Prostate gland (tissue), 2 donors: ENCODE results near the gene TASP1.

Experiments used
- POLR2A ChIP-seq: fragments of 450-650 bp; IDR thresholded peaks from one replicate; pipeline ENCODE4 v1.6.1; 2016; ENCODE audit warnings: antibody characterized with exemption, mild to moderate bottlenecking
- POLR2AphosphoS5 ChIP-seq: sonication (generic); formaldehyde crosslinking; IDR thresholded peaks from one replicate; pipeline ENCODE4 v1.6.1; 2017; ENCODE audit warnings: antibody characterized with exemption
- TF ChIP-seq, protein P1 (sequence below), 4 experiments: fragments of 200-600 bp in 2 of 4; fragments of 450-650 bp in 2 of 4; sonication (generic) in 2 of 4; IDR thresholded peaks; 1 replicate in 3 of 4; 2 replicates in 1 of 4; pipeline ENCODE4 v1.5.1; 2016 to 2019; ENCODE audit warnings: antibody characterized with exemption in 4 of 4, mild to moderate bottlenecking in 2 of 4, moderate library complexity in 2 of 4

DNA sequence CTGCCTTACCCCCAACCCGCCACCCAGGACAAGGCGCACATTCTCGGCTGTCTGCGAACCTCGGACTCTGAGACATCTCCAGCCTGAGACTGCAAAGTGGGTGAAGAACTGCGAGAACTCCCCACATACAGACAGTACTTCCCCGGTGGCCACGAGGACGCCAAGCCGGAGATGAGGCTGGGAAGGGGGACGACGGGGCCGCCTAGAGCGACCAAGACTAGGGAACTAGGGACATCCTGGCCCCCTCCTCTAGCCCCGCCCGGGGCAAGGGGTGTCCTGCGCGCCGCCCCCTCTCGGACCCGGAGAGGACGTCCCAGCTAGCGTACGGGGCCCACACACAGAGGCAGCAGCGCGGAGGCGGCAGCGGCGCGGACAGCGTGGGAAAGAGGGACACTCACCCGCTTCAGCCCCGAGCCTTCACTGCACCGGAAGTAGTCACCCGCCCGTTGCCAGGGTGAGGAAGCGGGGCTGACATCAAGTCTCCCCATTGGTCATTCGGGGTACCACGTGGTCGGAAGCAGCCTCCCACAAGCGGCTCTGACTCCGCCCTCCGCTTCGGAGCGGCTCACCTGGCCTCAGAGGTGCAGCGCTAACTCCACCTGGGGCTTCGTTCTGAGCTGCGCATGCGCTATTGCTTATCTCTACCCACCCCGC is at the start of gene TASP1:
- TF ChIP-seq POLR2AphosphoS5 (peak; percentile 87), POLR2A (peak; percentile 69)
- TF ChIP-seq, protein P1, sequence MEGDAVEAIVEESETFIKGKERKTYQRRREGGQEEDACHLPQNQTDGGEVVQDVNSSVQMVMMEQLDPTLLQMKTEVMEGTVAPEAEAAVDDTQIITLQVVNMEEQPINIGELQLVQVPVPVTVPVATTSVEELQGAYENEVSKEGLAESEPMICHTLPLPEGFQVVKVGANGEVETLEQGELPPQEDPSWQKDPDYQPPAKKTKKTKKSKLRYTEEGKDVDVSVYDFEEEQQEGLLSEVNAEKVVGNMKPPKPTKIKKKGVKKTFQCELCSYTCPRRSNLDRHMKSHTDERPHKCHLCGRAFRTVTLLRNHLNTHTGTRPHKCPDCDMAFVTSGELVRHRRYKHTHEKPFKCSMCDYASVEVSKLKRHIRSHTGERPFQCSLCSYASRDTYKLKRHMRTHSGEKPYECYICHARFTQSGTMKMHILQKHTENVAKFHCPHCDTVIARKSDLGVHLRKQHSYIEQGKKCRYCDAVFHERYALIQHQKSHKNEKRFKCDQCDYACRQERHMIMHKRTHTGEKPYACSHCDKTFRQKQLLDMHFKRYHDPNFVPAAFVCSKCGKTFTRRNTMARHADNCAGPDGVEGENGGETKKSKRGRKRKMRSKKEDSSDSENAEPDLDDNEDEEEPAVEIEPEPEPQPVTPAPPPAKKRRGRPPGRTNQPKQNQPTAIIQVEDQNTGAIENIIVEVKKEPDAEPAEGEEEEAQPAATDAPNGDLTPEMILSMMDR (IDR thresholded peaks at IDR 0.05), result peak in 1 of 4 experiments; percentile 6
